DND-41 (cell line): ENCODE data around the gene KDM5A.

Source experiments
- ATAC-seq: fragments of 200-7000 bp; cut with Tn5 transposase; 3 replicates; pipeline ENCODE4 v1.9.1; 2021; ENCODE audit warnings: low read depth; ENCODE audit not compliant: insufficient read depth
- DNase-seq: peaks from one replicate; pipeline ENCODE4 v3.0.0-alpha.2; 2020
- H2AFZ ChIP-seq: 2 replicates; pipeline ENCODE4 v1.6.0; 2012; ENCODE audit warnings: low read depth, low read length
- H3K27ac ChIP-seq: 2 replicates; pipeline ENCODE4 v1.5.1; 2012; ENCODE audit warnings: low read length, inconsistent platforms
- H3K27me3 ChIP-seq: fragments of 200-600 bp; sonication (generic); 2 replicates; pipeline ENCODE4 v1.6.0; 2012; ENCODE audit warnings: low read length, mild to moderate bottlenecking, inconsistent platforms; ENCODE audit not compliant: insufficient read depth, poor library complexity
- H3K36me3 ChIP-seq: 2 replicates; pipeline ENCODE4 v1.5.1; 2012; ENCODE audit warnings: low read length, inconsistent platforms; ENCODE audit not compliant: insufficient read depth
- H3K4me1 ChIP-seq: 2 replicates; pipeline ENCODE4 v1.5.1; 2012; ENCODE audit warnings: mild to moderate bottlenecking, low read length; ENCODE audit not compliant: insufficient read depth
- H3K4me2 ChIP-seq: 2 replicates; pipeline ENCODE4 v1.6.0; 2012; ENCODE audit warnings: mild to moderate bottlenecking, moderate library complexity, low read length, inconsistent platforms; ENCODE audit not compliant: insufficient read depth
- H3K4me3 ChIP-seq, 2 experiments: fragments of 200-600 bp in 1 of 2; shearing (Covaris generic) in 1 of 2; 2 replicates each; pipeline ENCODE4 v1.5.1; 2012 to 2016; ENCODE audit warnings: inconsistent platforms in 2 of 2, low read length in 2 of 2, mild to moderate bottlenecking in 2 of 2, low read depth in 1 of 2, moderate library complexity in 1 of 2
- H3K79me2 ChIP-seq: 2 replicates; pipeline ENCODE4 v1.6.0; 2012; ENCODE audit warnings: low read length, inconsistent platforms; ENCODE audit not compliant: insufficient read depth
- H3K9ac ChIP-seq: 2 replicates; pipeline ENCODE4 v1.6.0; 2012; ENCODE audit warnings: low read depth, mild to moderate bottlenecking, inconsistent platforms, low read length, moderate library complexity
- H3K9me3 ChIP-seq: 2 replicates; pipeline ENCODE4 v1.5.1; 2012; ENCODE audit warnings: low read length, moderate library complexity, mild to moderate bottlenecking, inconsistent platforms; ENCODE audit not compliant: insufficient read depth, severe bottlenecking
- H4K20me1 ChIP-seq: 2 replicates; pipeline ENCODE4 v1.6.0; 2012; ENCODE audit warnings: low read length; ENCODE audit not compliant: insufficient read depth
- CTCF ChIP-seq: IDR thresholded peaks from 2 replicates; pipeline ENCODE4 v1.5.1; 2012; ENCODE audit warnings: borderline replicate concordance, low read length, moderate library complexity, mild to moderate bottlenecking; ENCODE audit not compliant: poor library complexity, severe bottlenecking; ENCODE audit errors: extremely low read depth
- EZH2 ChIP-seq: IDR thresholded peaks from 3 replicates; pipeline ENCODE4 v1.6.1; 2012; ENCODE audit warnings: borderline replicate concordance, low read depth, mild to moderate bottlenecking, moderate library complexity, low read length, inconsistent platforms; ENCODE audit not compliant: severe bottlenecking

Gene KDM5A

DNA sequence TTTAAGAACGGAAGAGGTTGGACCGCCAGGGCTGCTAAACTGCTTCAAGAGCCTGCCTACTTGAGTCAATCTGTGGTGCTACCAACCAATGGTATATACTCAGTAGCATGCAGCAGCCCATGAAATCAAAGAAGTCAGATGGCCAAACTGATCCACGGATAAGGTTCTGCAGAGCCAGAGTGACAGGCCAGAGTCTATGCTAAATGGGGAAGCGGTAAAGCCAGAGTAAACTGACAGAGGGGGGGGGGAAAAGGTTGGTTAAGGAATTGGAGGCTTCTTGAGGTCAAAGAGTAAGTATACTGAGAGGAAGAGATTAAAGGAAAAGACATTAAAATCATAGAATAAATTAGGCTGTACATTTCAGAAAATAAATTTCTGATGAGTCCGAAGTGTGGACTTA lies 111.1 kb downstream of the KDM5A start:
- ATAC-seq (no peak), DNase-seq (no peak)
- Histone ChIP-seq H3K27ac (no peak overlapping the region), H3K9ac (no peak overlapping the region), H3K36me3 (peaks cover 19% of the 10 kb centered on the region; the same call in 1 of the 2 replicates), H3K79me2 (no peaks in the 10 kb centered on the region), H3K4me2 (no peak overlapping the region), H3K27me3 (no peaks in the 10 kb centered on the region), H3K4me3 (no peak overlapping the region), H4K20me1 (no peaks in the 10 kb centered on the region; the same call in 1 of the 2 replicates), H2AFZ (no peak overlapping the region), H3K4me1 (no peaks in the 10 kb centered on the region), H3K9me3 (no peaks in the 10 kb centered on the region)
- no peak for TF ChIP-seq CTCF
- no peak for TF ChIP-seq EZH2

DNA sequence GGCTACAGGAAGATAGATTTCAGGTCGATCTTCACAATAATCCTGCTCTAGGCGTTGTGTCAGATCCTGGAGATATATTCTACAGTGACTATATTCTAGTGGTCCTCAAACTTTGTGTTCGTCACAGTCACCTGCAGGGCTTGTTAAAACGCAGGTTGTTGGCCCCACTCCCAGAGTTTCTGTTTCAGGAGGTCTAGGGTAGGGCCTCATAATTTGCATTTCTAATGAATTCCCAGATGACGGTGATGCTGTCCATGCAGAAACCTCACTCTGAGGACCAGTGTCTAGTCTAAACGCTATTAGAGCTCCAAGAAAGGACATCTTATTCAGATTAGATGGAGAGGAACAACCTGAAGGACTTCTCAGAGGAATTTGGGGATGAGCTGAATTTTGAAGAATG lies 113.3 kb downstream of the KDM5A start:
- no peak for DNase-seq
- H3K27ac ChIP-seq, result no peak overlapping the region
- H3K27me3 ChIP-seq, result no peaks in the 10 kb centered on the region
- no peak overlapping the region for H3K9ac ChIP-seq
- no peaks in the 10 kb centered on the region; the same call in 1 of the 2 replicates for H4K20me1 ChIP-seq
- H3K9me3 ChIP-seq, result no peaks in the 10 kb centered on the region
- peaks cover 7% of the 10 kb centered on the region; the same call in 1 of the 2 replicates for H3K36me3 ChIP-seq
- no peak for TF ChIP-seq CTCF
- no peak for TF ChIP-seq EZH2
- H3K4me1 ChIP-seq, result no peaks in the 10 kb centered on the region
- no peak for ATAC-seq
- no peak overlapping the region for H3K4me3 ChIP-seq
- H3K79me2 ChIP-seq, result no peaks in the 10 kb centered on the region
- H3K4me2 ChIP-seq, result no peak overlapping the region
- no peak overlapping the region for H2AFZ ChIP-seq

- TF ChIP-seq EZH2, result no peak
- TF ChIP-seq CTCF, result no peak
- no peak for ATAC-seq
- Histone ChIP-seq H3K9ac (no peak overlapping the region), H3K4me3 (no peak overlapping the region), H3K36me3 (no peaks in the 10 kb centered on the region), H3K4me1 (no peaks in the 10 kb centered on the region), H3K9me3 (no peaks in the 10 kb centered on the region), H4K20me1 (no peaks in the 10 kb centered on the region; the same call in 1 of the 2 replicates), H2AFZ (no peak overlapping the region), H3K27ac (no peak overlapping the region), H3K27me3 (no peaks in the 10 kb centered on the region), H3K4me2 (no peak overlapping the region), H3K79me2 (no peaks in the 10 kb centered on the region)
- DNase-seq, result no peak
Measured at GRCh38 chr12:273382-273781, 115.7 kb downstream of the KDM5A start.

DNA sequence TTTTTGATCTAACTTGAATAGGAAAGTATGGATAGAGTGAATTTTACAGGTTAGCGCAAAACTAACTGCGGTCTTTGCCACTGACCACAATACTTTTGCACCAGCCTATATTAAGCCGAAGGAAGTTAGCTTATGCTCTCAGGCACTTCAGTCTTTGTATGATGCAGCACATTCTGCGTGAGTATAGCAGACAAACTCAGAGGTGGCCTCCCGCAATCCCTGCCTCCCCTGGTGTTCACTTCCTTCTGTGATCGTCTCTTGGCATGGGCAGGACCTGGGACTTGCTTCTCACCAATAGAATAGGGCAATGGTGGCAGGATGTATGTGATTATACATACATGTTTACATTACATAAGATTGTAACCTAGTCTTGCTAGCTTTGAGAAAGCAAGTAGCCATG lies 116.2 kb downstream of the KDM5A start:
- no peaks in the 10 kb centered on the region for H3K9me3 ChIP-seq
- no peaks in the 10 kb centered on the region; the same call in 1 of the 2 replicates for H4K20me1 ChIP-seq
- TF ChIP-seq CTCF (no peak), EZH2 (no peak)
- H3K79me2 ChIP-seq, result no peaks in the 10 kb centered on the region
- no peaks in the 10 kb centered on the region for H3K27me3 ChIP-seq
- no peak overlapping the region for H3K9ac ChIP-seq
- H3K4me1 ChIP-seq, result no peaks in the 10 kb centered on the region
- H3K4me2 ChIP-seq, result no peak overlapping the region
- ATAC-seq (no peak), DNase-seq (no peak)
- no peak overlapping the region for H2AFZ ChIP-seq
- H3K27ac ChIP-seq, result no peak overlapping the region
- no peaks in the 10 kb centered on the region for H3K36me3 ChIP-seq
- H3K4me3 ChIP-seq, result no peak overlapping the region
